Effector CD4-positive, alpha-beta T cell (primary cell): Measurements from ENCODE around the gene USP36.

Experiments used
- DNase-seq: peaks from one replicate; pipeline ENCODE4 v3.0.0-alpha.2; 2020

Gene USP36

DNA sequence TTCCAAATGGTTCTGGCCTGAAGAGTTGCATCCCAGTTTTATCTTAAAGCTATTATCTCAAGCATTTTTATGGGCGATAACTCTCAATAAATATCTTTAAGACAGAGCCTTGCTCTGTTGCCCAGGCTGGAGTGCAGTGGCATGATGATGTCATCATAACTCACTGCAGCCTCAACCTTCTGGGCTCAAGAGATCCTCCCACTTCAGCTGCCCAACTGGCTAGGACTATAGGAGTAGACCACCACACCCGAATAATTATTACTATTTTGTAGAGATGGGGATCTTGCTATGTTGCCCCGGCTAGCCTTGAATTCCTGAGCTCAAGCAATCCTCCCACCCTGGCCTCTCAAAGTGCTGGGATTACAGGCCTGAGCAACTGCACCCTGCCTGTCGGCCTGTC lies 32.5 kb downstream of the USP36 start:
- DNase-seq = no peak

DNA sequence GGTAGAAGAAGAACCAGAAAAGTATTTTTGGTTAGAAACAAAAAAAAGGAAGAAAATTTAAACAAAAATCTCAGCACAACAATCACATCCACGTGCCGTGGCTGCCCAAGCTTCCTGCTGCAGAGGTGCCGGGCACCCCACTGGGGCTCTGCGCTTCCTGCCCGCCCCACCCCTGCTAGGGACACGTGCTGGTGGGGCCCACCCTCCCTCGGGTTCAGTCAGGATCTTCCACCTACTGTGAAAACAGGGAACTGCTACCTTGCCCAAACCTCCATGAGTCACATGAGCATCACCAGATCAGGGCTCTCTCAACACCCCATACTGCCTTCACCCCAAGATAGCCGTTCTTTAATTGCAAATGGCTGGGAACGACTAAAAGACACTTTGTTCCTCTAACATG lies 34.2 kb downstream of the USP36 start:
- DNase-seq = peak; percentile 62

DNA sequence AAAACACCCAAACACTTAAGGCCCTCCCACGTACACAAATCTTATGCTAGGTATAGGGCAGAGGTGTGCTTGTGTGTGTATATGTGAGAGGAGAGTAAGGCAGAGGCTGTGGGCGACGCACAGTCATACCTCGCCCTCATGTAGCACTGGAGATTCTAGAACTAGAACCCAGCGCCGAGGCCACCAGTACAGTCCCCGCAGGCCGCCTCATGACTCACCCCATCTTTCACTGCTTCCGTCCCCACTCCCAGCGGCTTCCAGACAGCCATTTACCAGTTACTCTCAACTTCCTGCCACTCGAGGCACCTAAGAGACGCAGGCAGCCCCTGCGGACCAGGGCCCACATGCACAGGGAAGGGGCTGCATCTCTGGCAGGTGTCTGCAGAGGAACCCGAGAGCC lies 35.3 kb downstream of the USP36 start:
- peak; percentile 72 for DNase-seq

DNA sequence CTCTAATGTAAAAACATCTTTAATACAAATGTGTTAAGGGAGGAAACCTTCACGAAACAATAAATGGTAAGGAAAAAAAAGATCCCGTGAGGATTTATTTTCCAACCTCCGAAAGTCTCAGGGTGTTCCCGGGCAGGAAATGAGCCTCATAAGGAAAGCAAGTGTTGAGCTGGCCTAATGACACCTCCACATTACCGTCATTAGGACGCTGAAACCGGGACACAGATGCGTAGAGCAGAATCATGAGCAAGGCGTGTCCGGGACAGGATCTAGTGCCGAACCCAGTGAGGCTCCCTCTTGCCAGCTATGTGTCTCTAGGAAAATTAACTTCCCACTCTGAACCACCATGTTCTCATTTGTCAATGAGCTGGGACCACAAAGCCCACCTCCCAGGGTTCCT lies 35.8 kb downstream of the USP36 start:
- DNase-seq = no peak

DNA sequence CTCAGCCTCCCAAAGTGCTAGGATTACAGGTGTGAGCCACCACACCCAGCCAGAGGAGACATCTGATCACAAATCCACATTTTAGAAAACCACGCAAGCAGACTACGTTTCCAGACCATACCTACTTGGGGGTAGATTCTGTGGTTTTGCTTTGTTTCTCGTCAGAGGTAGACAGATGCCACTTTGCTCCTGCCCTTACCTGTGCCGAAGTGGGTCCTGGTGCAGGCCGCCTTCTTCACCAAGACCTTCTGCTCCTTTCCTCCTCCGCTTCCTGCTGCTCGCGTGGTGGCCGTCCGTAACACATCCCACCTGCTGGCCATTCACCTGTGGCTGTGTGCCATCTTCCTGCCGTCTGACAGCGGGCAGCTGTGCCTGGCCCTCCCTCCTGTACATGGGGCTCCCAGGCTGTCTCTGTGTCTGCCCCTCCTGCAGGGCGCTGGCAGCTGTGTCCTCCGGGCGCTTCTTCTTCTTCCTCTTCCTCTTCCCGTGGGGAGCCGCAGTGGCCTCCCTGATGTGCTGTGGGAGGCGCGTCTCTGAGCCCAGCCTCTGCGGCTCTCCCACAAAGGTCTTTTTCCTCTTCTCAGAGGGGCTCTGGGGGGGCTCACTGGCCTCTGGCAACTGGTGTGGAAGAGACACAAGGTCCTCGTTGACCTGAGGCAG lies 37.3 kb downstream of the USP36 start:
- DNase-seq = no peak

DNA sequence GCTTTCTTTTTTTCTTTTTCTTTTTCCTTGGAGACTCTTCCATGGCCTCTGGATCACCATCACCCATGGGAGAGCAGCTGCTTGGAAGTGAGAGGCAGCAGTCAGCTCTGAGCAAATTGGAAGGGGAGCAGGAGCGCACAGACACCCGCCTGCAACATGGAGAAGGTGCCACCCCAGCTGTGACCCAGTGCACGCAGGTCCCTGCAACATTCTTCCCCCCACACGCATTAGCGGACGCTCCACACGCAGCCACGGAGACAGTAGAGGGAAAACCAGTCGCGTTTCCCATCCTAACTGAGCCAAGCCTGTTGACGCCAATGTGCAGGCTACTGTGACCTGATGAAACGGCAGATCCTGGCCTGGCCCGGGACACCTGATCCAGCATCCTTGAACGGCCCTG lies 38.2 kb downstream of the USP36 start:
- DNase-seq = no peak

DNA sequence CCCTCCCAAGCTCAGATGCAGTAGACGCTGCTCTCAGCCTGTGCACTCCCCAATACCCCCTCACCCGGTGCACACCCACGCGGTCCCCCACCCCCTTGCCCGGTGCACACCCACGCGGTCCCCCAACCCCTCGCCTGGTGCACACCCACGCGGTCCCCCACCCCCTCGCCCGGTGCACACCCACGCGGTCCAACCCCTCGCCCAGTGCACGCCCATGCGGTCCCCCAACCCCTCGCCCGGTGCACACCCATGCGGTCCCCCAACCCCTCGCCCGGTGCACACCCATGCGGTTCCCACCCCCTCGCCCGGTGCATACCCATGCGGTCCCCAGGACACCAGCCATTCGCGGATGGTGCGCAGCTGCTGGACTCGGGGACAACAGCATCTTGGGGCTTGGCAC lies 38.6 kb downstream of the USP36 start:
- no peak for DNase-seq

DNA sequence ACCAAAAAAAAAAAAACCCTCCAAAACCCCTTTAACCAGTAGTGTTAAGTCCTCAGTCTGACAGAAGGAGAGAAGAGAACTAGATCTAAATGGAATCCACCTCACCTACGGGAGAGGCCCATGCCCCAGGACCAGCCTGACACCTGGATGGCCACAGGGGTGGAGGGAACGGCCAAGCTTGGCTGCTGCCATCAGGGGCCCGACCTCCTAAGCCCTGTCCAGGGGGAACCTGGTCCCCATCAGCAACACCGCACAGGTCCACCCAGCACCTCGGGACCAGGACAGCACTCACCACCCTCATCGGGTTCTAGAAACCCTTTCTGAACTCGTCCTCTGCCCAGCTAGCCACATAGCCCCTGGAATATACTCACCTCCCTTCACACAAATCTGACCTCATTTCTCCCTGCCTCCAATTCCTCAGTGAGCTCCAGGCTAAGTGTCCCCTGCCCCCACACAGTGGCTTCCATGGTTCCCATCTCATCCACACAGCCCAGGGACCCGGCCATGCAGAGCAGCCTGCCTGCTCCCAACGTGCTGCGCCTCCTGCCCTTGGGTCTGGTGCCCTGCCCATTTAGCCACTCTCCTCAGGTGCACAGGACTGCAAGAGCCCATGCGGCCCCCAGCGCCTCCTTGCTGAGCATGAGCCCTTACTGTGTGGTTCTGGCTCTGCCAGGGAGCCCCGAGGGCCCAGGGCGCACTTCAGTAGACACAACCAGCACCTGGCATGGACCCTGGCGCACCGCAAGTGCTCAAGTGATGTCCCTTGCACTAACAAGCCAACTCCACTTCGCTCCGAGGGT lies 40.3 kb downstream of the USP36 start:
- no peak for DNase-seq

DNA sequence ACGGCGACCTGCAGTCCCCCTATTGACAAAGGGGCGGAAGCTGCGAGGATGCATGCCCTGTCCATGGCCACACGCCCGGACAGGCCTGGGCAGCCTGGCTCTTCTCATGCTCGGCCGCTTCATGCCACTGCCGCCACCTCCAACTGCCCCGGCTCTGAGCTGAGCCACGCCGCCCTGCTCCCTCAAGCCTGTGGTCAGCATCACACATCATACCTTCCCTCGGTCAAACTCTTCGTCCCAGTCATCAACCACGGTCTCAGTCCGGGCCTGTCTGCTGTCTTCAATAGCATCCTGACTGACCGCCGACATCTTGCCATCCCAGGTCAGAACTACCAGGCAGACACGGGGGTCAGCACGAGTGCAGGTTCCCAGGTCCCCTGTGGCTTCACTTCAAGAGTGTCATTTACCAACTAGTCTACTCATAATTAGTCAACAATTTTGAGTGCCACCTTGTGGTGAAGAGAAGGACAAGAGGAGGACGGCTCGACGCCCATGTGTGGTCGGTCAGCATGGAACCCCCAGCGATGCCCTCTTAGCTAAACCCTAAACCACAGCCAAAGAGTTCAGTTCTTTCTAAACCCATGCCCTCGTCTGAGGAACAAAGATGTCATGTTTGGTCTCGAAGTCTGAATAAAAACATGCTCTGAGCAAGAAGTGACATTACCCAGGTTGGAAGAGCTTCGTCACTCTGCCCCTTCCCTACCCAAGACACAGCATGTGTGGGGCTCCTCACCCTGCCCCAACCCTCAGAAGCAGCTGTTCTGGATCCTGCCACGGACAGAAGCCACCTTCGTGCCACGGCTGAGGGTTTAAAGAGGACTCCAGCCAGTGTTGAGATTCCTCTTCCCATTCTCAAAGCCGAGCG lies 41.7 kb downstream of the USP36 start:
- no peak for DNase-seq

DNA sequence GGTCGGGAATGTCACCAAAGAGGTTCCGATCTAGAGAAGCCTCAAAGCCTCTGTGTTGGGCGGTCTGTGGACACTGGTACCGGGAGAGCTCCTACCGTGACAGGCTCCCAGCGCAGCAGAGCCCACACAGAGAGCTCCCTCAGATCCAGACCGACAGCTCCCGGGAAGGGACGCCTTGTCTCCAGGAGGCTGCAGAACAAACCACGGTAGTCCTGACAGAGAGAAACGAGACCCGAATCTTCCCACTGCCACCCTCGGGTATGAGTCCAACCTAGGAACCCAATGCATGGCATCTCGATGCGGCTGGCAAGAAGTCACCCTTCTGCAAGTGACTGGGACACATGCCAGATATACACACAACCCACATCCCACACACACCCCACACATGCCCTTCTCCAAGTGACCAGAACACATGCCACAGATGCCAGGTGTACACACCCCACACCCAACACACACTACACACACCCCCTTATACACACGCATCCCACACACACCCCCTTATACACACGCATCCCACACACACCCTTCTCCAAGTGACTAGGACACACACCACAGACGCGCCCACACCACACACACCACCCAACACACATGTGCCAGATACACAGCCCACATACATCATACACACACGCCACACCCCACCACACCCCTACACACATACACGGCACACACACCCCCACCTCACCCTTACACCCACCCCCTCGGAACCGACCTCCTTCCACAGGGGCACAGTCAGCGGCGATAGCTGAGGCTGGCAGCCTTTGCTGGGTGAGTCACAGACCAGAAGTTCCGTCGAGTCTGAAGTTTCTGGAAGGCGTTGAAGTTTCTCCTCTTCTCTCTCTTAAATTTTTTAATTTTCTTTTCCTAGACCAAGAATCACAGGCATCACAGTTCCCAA lies 42.7 kb downstream of the USP36 start:
- no peak for DNase-seq

DNA sequence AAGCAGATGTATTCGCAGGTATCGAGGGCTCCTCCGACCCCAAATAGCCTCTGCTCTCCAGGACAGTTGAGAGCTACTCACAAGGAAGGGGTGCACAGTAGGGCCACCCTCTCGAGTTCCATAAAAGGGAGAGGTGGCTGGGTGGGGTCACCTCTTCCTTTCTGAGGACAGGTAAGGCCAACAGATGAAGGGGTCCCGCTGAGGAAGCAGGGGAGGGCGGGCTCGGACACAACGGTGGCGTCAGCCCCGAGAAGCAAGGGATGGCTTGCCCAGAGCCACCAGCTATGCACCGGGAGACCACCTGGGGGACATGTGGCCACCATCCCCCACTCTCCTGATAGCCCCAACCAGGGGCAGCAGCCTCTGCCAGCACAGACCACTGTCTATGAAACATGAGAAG lies 43.4 kb downstream of the USP36 start:
- DNase-seq = no peak

DNA sequence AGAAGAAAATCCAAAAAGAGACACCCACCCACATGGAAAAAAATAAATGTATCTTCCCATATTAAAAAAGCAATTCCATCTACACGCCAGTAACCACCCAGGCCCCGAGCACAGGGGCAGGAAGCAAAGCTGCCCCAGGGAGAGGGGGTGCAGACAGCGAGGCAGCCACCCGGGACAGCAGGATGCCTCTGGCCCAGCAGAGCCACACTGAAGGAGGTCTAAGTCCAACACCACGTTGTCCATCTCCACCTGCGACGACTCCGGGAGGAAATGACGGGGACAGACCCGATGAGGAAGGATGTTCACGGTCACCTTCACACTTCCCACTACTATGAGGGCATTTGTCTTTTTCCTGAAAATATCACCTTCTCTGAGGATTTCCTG lies 44.1 kb downstream of the USP36 start:
- no peak for DNase-seq

DNA sequence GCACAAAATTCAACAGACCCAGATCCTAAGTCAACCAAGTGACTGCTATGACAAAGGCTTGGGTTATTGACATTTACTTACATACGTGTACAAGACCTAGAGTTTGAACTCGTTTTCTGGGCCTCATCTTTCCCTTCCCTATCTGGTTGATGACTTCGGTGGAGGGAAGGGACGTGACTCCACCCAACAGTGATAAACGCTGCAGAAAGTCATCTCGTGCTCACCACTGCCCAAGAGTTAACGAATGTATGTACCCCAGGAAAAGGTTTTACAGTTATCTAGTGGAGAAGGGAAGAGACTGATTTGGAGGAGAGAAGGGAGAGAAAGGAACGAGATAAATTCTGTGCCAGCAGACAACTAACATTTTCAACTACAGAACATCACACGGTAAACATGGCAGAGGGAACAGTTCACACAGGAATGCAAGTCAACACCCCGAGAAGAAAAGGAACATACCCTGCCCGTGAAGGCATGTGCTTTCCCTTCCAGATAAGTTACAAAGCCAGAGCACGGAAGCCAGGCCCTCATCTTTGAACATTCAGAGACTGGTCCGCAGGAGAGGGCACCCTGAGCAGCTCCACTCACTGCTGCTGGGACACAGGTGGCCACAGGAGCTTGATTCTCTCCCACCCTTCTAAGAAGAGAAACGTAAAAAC lies 44.6 kb downstream of the USP36 start:
- DNase-seq = no peak

DNA sequence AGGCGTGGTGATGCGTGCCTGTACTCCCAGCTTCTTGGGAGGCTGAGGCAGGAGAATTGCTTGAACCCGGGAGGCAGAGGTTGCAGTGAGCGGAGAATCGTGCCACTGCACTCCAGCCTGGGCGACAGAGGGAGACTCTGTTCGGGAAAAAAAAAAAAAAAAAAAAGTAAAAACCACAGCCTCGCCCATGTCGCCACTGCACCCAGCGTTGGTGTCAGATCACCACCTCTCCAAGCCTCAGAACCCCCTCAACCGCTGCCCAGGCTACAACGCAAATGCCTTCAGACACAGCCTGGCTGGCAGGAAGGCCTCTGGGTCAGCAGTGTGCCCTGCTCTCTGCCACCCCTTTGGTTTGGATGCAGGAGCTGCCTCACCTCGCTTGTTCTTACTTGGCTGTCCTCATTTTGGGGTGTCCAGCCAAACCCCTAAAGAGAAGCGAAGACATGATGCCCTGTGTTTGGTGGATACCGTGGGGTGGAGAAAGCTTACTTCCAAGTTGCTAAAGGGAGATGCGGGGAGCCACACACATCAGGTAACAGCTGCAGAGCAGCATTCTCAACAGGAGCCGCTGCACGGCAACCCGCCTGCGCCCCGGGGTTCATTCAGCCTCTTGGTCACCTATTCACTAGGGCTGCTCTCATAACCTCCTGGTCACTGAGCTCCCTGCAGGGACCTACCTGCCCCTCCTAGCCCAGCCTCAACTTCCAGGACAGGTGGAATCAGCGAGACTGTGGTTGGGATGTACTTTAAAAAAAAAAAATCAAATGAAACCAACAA lies 45.6 kb downstream of the USP36 start:
- no peak for DNase-seq

DNA sequence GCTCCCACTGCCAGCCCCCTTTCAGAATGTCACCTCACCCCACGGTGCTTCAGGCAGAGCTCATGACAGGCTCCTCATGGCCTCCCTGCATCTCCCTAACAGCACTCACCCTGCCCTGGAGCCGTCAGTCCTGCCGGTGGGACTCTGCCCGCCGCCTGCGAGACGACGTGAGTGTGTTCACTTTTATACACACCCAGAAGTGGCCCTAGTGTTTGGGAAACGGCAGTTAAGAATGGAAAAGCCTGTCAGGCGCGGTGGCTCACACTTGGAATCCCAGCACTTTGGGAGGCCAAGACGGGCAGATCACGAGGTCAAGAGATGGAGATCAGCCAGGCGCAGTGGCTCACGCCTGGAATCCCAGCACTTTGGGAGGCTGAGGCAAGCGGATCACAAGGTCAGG lies 46.2 kb downstream of the USP36 start:
- DNase-seq = no peak

DNA sequence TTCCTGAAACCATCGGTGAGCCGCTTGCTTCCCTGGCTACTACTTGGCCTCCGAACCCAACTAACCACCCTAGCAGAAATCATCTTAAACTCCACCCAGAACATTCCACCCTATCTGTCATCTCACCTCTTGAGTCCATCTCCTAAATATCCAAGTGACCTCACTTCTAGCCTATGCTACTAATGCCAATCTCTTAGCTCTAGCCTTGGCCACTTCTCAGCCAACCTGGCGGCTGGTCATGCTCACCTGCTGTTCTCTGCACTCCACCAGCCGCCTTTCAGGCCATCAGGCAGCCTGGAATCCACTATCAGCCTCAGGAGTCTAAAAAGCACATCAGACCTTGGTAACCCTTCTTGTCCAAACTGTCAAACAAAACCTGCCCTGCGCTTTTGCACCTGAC lies 46.6 kb downstream of the USP36 start:
- DNase-seq = no peak

DNA sequence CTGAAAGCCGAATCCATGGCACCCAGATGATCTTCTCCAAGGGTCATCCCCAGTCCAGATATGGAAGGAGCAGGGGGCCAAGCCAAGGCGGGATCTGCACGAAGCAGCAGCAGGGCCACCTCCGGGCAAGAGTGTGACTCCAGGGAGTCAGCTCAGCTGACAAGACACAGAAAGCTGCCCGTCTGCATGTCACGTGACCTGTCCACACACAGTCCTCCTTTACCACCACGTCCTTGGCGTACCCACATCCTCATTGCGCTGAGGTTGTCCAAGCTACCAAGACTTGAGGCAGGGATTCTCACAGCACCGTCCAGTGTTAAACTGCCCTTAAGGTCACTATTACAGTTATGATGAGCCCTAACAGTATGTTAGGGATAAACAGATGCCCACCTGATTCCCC lies 47.2 kb downstream of the USP36 start:
- DNase-seq = no peak

DNA sequence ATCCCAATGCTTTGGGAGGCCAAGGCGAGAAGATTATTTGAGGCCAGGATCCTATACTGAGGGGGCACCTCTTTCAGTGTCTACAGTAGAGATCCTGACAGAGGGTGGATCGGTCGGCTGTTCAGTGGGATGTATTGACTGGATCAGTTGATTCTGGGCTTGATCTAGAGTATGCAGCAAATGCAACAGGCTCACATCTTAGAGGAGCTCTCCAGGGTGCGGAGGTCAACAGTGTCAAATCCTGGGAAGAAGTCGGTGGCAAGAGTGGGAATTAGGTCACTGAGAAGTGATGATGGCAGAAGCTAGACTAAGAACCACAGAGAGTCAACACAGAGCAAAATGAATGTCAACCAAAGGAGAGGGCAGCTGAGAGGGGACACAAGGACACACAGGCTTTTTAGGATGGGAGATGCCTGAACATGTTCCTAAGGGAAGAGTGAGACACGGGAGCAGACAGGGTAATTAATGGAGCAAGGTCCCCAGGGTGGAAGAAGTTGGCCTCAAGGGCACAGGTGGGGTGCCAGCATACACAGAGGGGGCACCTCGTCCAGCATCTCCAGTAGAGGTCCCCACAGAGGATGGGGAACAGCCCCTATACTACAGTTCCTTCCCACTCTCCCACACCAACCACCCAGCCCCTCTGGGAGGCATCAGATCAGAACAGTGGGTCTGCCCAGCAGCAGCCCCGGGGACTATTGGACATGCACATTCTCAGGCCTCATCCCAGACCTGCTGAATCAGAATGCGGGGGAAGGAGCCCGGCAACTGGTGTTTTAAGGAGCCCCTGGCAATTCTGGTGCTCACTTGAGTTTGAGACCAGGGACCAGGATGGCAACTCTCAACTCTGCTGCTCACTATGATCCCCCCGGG lies 48.5 kb downstream of the USP36 start:
- DNase-seq = no peak

DNA sequence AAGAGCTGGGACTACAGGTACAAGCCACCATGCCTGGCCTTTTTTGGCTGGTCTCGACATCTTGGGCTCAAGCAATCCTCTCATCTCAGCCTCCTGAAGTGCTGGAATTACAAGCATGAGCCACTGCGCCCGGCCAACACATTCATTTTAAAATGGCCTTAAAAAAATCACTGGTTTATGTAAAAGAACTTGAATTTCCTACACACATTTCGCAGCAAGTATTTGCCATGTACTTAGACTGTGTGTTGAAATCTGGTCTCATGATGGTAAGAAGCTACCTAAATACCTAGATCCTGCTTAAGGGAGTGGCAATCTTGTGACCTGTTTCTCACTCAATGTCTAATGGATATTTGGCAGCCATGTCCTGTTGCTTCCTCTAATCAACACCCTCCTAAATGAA lies 50.1 kb downstream of the USP36 start:
- DNase-seq = no peak

DNA sequence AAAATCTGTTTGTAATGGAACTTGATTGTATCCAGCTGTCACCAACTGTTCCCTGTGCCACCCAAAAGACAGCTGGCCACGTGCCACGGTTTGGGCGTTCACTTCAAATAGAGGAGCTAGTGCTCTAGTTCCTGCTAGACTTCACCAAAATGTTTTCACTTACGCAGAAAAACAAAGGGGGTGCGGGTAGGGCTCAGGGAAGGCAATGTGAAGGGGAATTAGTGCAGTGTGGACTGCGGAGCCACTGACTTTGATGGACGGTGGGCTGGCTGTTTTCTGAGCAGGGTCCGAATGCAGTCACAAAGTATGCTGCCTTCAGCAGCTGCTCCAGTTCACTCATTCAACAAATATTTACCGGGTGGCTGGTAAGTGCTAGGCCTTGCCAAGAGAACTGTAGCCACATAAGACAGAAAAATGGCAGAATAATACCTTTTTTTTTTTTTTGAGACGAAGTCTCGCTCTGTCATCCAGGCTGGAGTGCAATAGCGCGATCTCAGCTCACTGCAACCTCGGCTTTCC lies 50.9 kb downstream of the USP36 start:
- DNase-seq = peak; percentile 47
